PFSK-1 (cell line): ENCODE data around the gene AMDHD2.

Experiments
- FOXP2 ChIP-seq: optimal IDR thresholded peaks from 2 replicates; pipeline ENCODE3; 2011; ENCODE audit warnings: borderline replicate concordance, control low read depth, inconsistent platforms; ENCODE audit not compliant: insufficient read depth; ENCODE audit errors: extremely low read length, extremely low read depth
- POLR2AphosphoS5 ChIP-seq: IDR thresholded peaks from 2 replicates; pipeline ENCODE4 v1.6.1; 2012; ENCODE audit warnings: low read depth, mild to moderate bottlenecking, control low read depth, low read length, moderate library complexity
- SIN3A ChIP-seq: IDR thresholded peaks from 2 replicates; pipeline ENCODE4 v1.6.1; 2012; ENCODE audit warnings: mild to moderate bottlenecking, low read length, moderate library complexity, borderline replicate concordance; ENCODE audit not compliant: insufficient read depth
- TAF1 ChIP-seq: IDR thresholded peaks from 2 replicates; pipeline ENCODE4 v1.6.1; 2012; ENCODE audit warnings: low read length, control low read depth, borderline replicate concordance; ENCODE audit not compliant: insufficient read depth
- TF ChIP-seq, protein P1 (sequence below), 2 experiments: IDR thresholded peaks; 2 replicates each; pipeline versions ENCODE4 v1.6.1 to v1.8.0; 2011 to 2012; ENCODE audit warnings: low read depth in 2 of 2, low read length in 2 of 2, control low read depth in 1 of 2, inconsistent platforms in 1 of 2, mild to moderate bottlenecking in 1 of 2, moderate library complexity in 1 of 2; ENCODE audit not compliant: insufficient read depth in 1 of 2

The AMDHD2 gene

DNA sequence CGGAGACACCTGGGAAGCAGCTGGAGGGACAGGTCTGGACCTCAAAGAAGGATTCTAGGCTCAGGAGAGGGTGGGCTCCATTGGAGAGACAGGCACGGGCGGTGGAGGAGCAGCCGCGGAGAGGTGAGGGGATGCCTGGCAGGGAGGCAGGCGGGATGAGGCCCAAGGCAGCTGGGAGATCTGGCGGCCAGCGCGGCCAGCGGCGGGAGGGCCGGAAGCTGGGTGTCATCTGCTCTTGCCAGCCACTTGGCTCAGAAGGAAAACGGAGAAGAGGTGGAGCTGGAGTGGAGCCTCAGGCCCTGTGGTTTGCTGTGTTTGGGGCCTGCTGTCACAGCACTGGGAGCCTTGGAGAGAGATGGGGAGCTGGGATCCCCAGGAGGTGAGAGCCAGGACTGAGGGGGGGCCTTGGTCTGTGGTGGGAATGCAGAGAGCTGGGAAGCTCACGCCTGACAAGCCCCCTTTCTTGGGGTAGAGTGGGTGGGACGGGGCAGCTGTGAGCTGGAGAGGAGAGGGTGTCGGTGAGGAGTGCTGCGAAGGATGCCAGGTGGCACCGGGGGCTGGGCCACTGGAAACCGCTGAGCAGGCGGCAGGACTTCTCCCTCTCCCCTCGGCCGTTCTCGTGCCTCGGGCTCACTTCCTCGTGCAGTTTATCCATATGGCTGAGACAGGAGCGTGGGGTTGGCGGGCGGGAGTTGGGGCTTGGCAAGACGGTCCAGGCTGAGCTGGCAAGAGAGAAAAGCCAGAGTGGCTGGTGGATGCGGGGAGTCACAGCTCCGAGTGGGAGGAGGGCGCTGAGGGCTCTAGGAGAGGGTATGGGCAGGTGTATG, 37.2 kb upstream of the AMDHD2 start:
- no peak for TF ChIP-seq SIN3A
- TF ChIP-seq TAF1, result no peak
- TF ChIP-seq FOXP2, result no peak
- TF ChIP-seq, protein P1, sequence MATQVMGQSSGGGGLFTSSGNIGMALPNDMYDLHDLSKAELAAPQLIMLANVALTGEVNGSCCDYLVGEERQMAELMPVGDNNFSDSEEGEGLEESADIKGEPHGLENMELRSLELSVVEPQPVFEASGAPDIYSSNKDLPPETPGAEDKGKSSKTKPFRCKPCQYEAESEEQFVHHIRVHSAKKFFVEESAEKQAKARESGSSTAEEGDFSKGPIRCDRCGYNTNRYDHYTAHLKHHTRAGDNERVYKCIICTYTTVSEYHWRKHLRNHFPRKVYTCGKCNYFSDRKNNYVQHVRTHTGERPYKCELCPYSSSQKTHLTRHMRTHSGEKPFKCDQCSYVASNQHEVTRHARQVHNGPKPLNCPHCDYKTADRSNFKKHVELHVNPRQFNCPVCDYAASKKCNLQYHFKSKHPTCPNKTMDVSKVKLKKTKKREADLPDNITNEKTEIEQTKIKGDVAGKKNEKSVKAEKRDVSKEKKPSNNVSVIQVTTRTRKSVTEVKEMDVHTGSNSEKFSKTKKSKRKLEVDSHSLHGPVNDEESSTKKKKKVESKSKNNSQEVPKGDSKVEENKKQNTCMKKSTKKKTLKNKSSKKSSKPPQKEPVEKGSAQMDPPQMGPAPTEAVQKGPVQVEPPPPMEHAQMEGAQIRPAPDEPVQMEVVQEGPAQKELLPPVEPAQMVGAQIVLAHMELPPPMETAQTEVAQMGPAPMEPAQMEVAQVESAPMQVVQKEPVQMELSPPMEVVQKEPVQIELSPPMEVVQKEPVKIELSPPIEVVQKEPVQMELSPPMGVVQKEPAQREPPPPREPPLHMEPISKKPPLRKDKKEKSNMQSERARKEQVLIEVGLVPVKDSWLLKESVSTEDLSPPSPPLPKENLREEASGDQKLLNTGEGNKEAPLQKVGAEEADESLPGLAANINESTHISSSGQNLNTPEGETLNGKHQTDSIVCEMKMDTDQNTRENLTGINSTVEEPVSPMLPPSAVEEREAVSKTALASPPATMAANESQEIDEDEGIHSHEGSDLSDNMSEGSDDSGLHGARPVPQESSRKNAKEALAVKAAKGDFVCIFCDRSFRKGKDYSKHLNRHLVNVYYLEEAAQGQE (IDR thresholded peaks at IDR 0.05; ENCODE audit: insufficient read depth in 1 of 2, low read depth in 2 of 2, low read length in 2 of 2), result no peak
- no peak for TF ChIP-seq POLR2AphosphoS5

DNA sequence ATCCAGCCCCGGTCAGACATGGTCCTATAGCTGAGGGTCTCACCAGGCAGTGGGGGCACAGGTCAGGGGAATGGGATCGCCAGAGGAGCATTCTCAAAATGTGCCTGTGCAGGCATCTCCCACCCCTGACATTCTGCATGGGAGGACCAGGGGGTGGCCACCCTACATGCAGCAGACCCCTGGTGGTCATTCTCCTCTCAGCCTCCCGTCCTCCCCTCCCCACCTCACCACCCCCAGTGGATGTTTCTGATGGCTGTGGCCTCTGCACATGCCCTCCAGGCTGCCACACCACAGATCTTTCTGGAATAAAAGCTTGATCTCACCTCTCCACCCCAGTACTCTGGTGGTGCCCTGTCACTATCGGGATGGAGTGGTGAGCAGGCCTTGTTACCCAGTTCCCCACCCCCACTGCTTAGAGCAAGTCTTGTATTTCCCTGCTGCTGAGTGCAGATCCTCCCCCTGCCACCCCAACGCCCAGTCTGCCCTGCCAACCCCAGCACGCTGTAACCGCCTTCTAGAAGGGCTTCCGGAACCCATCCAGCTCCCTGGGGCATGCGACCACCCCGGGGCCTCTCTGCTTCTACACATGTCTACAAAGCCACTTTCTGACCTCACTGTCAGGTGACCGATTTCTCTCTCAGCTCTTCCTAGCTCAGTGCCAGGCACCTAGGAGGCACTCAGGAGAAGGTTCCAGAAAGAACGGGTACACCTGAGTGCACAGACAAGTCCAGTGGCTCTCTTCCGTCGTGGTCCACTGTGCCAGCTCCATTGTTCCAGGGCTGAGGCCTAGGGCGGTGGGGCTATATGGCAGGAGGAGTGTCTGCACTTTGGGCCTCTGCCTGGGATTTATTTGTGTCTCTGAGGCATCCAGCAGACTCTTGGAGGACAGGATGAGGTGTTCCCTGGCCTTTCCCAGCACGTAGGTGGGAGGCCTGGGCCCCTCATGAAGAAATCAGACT, 36.0 kb upstream of the AMDHD2 start:
- TF ChIP-seq, protein P1 (IDR thresholded peaks at IDR 0.05; ENCODE audit: insufficient read depth in 1 of 2, low read depth in 2 of 2, low read length in 2 of 2), result no peak
- TF ChIP-seq TAF1, result no peak
- TF ChIP-seq SIN3A, result no peak
- no peak for TF ChIP-seq POLR2AphosphoS5
- no peak for TF ChIP-seq FOXP2

DNA sequence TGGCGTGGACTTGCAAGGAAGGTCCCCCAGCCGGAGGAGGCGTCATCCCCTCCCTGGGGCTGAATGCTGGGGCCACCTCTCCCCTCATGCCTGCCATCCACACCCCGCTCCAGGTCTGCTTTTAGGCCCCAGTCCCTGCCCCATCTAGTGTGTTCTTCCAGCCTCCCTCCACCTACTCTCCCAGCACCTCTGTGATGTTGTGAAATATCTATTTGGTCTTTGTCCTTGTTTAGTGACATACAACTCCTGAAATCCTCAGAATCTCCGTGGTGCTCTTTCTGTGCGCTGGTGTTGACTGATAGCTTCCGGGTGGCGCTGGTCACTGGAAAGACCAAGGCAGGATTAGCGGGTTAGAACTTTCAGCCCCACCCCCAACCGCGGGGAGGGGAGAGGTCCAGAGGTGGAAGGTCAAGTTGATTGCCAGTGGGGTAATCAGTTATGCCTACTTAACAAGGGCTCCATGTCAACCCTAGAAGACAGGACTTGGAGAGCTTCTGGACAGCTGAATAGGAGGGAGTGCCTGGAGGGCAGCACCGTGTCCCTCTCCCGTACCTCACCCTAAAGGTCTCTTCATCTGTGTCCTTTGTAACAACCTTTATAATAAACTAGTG, 35.2 kb upstream of the AMDHD2 start:
- TF ChIP-seq, protein P1 (IDR thresholded peaks at IDR 0.05; ENCODE audit: insufficient read depth in 1 of 2, low read depth in 2 of 2, low read length in 2 of 2), result no peak
- TF ChIP-seq SIN3A, result no peak
- no peak for TF ChIP-seq POLR2AphosphoS5
- no peak for TF ChIP-seq TAF1
- TF ChIP-seq FOXP2, result no peak

DNA sequence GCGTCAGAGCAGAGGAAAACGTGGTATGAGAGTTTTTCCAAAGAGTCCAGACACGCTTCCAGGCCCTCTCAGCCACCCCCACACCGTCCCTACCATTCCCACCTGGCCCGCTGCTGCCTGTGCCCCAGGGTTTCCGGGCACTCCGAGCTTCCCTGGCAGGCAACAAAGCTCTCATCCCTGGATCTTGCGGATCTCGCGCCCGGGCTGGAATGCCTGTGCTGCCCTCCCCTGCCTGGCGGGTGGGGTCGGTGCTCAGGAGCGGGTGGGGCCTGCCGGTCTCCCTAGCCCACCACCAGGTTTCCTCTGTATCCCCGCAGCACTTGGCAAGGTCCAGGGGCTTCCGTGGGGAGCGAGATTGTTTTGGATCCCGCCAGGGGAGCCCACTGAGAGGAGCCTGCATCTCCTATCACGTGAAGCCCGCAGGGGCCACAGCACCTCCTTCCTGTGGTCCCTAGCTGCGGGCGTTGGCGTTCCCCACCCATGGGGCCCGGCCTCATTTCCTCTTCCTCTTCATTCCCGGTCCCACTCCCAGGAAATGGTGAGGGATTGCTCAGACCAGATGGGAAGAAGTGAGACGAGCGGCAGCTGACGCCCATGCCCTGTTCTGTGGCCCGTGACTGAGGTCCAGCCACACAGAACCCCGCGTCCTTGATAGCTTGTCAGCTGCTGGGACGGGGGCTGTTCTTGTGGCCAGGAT, 34.2 kb upstream of the AMDHD2 start:
- TF ChIP-seq FOXP2, result no peak
- TF ChIP-seq SIN3A, result no peak
- TF ChIP-seq, protein P1 (IDR thresholded peaks at IDR 0.05; ENCODE audit: insufficient read depth in 1 of 2, low read depth in 2 of 2, low read length in 2 of 2), result no peak
- TF ChIP-seq TAF1, result no peak
- no peak for TF ChIP-seq POLR2AphosphoS5
